Raji (cell line): ENCODE data around the gene CLCN7.
A peak's percentile ranks its signal among the peaks of the same experiment; 100 is the strongest.

Experiments used
- POLR2A ChIP-seq: IDR thresholded peaks from 2 replicates; pipeline ENCODE4 v1.6.1; 2011; ENCODE audit warnings: low read depth, low read length, control low read depth; ENCODE audit not compliant: insufficient read depth

Gene CLCN7

DNA sequence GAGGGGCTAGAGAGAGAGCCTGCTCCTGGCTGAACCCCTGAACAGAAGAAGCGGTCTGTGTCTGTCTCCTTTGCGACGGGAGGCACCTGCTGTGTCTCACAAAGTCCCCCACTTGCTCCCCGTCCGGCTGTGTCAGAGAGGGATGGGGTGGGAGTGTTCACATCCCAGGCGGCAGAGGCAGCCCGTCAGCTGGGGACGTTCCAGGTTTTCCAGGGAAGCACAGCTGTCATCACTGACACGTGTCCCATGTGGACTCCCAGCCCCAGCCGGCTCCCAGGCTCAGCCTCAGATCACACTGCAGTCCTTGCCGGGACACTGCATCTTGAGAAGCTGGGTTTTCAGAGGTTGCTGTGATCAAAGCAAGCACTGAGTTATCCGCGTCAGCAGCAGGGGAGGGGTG, 19.9 kb upstream of the CLCN7 start:
- no peak for TF ChIP-seq POLR2A

GRCh38 chr16:1494129-1494640, 19.4 kb upstream of the CLCN7 start:
- no peak for TF ChIP-seq POLR2A

DNA sequence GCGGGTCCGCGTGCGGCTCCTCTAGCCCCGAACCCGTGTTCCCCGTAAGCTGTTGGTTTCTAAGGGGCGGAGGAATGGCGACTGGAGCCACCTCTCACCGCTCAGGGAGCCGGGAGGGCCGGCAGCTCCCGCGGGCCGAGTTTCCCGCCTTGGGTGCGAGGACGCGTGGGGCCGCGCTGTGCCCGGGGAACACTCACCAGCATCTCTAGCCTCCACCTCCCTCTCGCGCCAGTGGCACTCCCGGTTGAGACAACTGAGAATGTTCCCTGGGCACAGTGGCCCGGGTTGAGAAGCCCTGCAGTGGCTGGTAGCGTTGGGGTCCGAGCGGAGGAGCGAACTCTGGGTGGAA, 18.9 kb upstream of the CLCN7 start:
- no peak for TF ChIP-seq POLR2A

- peak; percentile 82 for TF ChIP-seq POLR2A
Observed at GRCh38 chr16:1492923-1493745, 18.3 kb upstream of the CLCN7 start, which contains the start of gene TELO2. Gene TELO2 (plus strand): TSS chr16:1493360. CDS start chr16:1494282, 922 bp downstream.

- TF ChIP-seq POLR2A: no peak
Observed at GRCh38 chr16:1492082-1492922, 17.5 kb upstream of the CLCN7 start.

GRCh38 chr16:1491327-1491726, 16.5 kb upstream of the CLCN7 start:
- TF ChIP-seq POLR2A: no peak

- no peak for TF ChIP-seq POLR2A
Observed at GRCh38 chr16:1489077-1489476, 14.2 kb upstream of the CLCN7 start.

- TF ChIP-seq POLR2A: no peak
Observed at GRCh38 chr16:1488619-1489018, 13.8 kb upstream of the CLCN7 start, which contains the start of gene PTX4. Gene PTX4 (minus strand): TSS chr16:1488944. CDS start chr16:1488909, 35 bp downstream.

GRCh38 chr16:1488054-1488601, 13.3 kb upstream of the CLCN7 start:
- no peak for TF ChIP-seq POLR2A

DNA sequence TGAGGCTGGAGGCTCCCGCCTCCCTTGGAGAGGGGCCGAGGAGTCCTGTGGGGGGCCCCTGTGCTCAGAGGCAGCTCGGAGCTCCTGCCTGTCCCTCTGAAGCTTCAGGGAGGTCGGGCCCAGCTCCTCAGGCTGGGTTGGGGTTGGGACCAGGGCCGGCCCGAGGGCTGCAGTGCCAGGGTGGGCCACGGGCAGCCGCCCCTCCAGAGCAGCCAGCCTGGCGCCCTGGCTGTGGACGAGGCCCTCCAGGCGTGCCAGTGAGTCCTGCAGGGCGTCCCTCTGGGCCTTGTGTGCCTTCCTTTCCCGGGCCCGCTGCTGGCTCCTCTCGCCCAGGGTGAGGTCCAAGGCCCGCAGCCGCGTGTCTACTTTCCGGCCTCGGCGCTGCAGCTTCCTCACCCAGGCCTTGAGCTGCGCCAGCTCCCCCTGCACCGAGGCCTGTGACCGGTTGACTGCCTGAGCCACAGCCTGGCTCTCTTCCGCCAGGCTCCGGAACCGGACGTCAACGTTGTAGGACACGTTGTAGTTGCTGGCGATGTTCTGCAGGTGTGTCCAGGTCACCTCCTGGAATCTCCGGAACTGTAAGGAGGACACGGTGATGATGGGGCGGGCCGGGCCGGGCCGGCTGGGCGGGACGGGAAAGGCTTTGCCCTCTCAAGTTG, 12.7 kb upstream of the CLCN7 start:
- TF ChIP-seq POLR2A: no peak

- no peak for TF ChIP-seq POLR2A
Observed at GRCh38 chr16:1486551-1487390, 11.9 kb upstream of the CLCN7 start.

DNA sequence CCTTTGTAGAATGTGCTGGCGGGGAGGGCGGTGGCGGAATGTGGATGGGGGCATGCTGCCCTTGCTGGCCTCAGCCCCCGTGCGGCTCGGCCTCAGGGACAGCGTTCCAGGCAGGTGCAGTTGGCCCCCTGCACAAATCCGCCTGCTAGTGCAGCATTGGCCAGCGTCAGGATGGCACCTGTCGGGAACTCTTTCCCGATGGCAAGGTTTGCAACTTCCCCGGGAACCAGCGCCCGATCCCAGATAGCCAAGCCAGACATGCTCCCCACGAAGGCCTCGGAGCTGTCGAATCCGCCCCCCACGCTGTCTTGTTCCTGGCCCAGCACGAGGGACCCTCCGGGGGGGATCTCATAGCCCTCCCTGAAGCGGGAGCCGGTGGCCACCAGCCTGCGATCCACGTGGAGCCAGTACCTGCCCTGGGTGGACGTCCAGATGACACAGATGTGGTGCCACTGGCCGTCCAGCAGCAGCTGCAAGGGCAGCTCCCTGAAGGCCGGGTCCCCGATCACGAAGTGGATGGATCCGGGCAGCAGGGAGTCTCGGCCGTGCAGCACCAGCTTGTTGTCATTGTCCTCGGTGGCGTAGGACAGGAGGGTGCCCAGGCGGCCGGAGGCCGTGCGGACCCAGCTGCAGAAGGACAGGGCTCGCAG, 11.1 kb upstream of the CLCN7 start:
- no peak for TF ChIP-seq POLR2A

- TF ChIP-seq POLR2A: no peak
Observed at GRCh38 chr16:1481906-1482835, 7.3 kb upstream of the CLCN7 start.

GRCh38 chr16:1477033-1477432, 2.2 kb upstream of the CLCN7 start:
- TF ChIP-seq POLR2A: no peak
